ENCODE measurements around the gene TEKT3. TPM values are rescaled to one million over a fixed set of nuclear protein-coding genes. Genes with fewer than 3 reads are reported as not detected.

TEKT3 gene
- total RNA-seq, 1 donor from 2014 or later, result not detected

GRCh38 chr17:15319452-15320010 lies 21.9 kb downstream of the TEKT3 start:
- no peak overlapping the region for H3K4me3 ChIP-seq (ENCODE audit: low read depth, low read length)
- H3K27me3 ChIP-seq (ENCODE audit: control insufficient read depth, insufficient read depth, low read length), result peaks cover 2% of the 10 kb centered on the region
- H3K36me3 ChIP-seq (ENCODE audit: control insufficient read depth, insufficient read depth, low read length), result no peaks in the 10 kb centered on the region
- TF ChIP-seq CTCF (IDR thresholded peaks at IDR 0.05; ENCODE audit: insufficient read depth, low read length, severe bottlenecking), result no peak
- DNase-seq (ENCODE audit: low read depth) (no peak), FAIRE-seq (no peak)

GRCh38 chr17:15311996-15312395 lies 29.4 kb downstream of the TEKT3 start:
- DNase-seq (ENCODE audit: low read depth), result no peak
- Histone ChIP-seq H3K4me3 (ENCODE audit: low read depth, low read length) (no peak overlapping the region), H3K36me3 (ENCODE audit: control insufficient read depth, insufficient read depth, low read length) (no peaks in the 10 kb centered on the region), H3K27me3 (ENCODE audit: control insufficient read depth, insufficient read depth, low read length) (no peaks in the 10 kb centered on the region)
- FAIRE-seq, result no peak
- no peak for TF ChIP-seq CTCF (IDR thresholded peaks at IDR 0.05; ENCODE audit: insufficient read depth, low read length, severe bottlenecking)

GRCh38 chr17:15309793-15310192 lies 31.6 kb downstream of the TEKT3 start:
- FAIRE-seq, result no peak
- TF ChIP-seq CTCF (IDR thresholded peaks at IDR 0.05; ENCODE audit: insufficient read depth, low read length, severe bottlenecking), result no peak
- Histone ChIP-seq H3K36me3 (ENCODE audit: control insufficient read depth, insufficient read depth, low read length) (no peaks in the 10 kb centered on the region), H3K4me3 (ENCODE audit: low read depth, low read length) (no peak overlapping the region), H3K27me3 (ENCODE audit: control insufficient read depth, insufficient read depth, low read length) (no peaks in the 10 kb centered on the region)
- DNase-seq (ENCODE audit: low read depth), result no peak

GRCh38 chr17:15309236-15309635 lies 32.2 kb downstream of the TEKT3 start:
- H3K27me3 ChIP-seq (ENCODE audit: control insufficient read depth, insufficient read depth, low read length), result no peaks in the 10 kb centered on the region

GRCh38 chr17:15308758-15309157 lies 32.6 kb downstream of the TEKT3 start:
- no peak for TF ChIP-seq CTCF (IDR thresholded peaks at IDR 0.05; ENCODE audit: insufficient read depth, low read length, severe bottlenecking)
- no peak for DNase-seq (ENCODE audit: low read depth)
- H3K27me3 ChIP-seq (ENCODE audit: control insufficient read depth, insufficient read depth, low read length), result no peaks in the 10 kb centered on the region
- H3K4me3 ChIP-seq (ENCODE audit: low read depth, low read length), result no peak overlapping the region
- FAIRE-seq, result no peak
- no peaks in the 10 kb centered on the region for H3K36me3 ChIP-seq (ENCODE audit: control insufficient read depth, insufficient read depth, low read length)

More at GRCh38 chr17:15309236-15309635, 32.2 kb downstream of the TEKT3 start:
- FAIRE-seq (no peak), DNase-seq (ENCODE audit: low read depth) (no peak)
- no peak overlapping the region for H3K4me3 ChIP-seq (ENCODE audit: low read depth, low read length)
- H3K36me3 ChIP-seq (ENCODE audit: control insufficient read depth, insufficient read depth, low read length), result no peaks in the 10 kb centered on the region
- TF ChIP-seq CTCF (IDR thresholded peaks at IDR 0.05; ENCODE audit: insufficient read depth, low read length, severe bottlenecking), result no peak

GRCh38 chr17:15307710-15308111 lies 33.7 kb downstream of the TEKT3 start:
- no peaks in the 10 kb centered on the region for H3K27me3 ChIP-seq (ENCODE audit: control insufficient read depth, insufficient read depth, low read length)
- TF ChIP-seq CTCF (IDR thresholded peaks at IDR 0.05; ENCODE audit: insufficient read depth, low read length, severe bottlenecking), result no peak
- no peak for FAIRE-seq
- DNase-seq (ENCODE audit: low read depth), result no peak
- no peaks in the 10 kb centered on the region for H3K36me3 ChIP-seq (ENCODE audit: control insufficient read depth, insufficient read depth, low read length)
- no peak overlapping the region for H3K4me3 ChIP-seq (ENCODE audit: low read depth, low read length)

Measured in bronchial epithelial cell (primary cell).